ENCODE measurements around the gene GMDS.

GMDS gene

DNA sequence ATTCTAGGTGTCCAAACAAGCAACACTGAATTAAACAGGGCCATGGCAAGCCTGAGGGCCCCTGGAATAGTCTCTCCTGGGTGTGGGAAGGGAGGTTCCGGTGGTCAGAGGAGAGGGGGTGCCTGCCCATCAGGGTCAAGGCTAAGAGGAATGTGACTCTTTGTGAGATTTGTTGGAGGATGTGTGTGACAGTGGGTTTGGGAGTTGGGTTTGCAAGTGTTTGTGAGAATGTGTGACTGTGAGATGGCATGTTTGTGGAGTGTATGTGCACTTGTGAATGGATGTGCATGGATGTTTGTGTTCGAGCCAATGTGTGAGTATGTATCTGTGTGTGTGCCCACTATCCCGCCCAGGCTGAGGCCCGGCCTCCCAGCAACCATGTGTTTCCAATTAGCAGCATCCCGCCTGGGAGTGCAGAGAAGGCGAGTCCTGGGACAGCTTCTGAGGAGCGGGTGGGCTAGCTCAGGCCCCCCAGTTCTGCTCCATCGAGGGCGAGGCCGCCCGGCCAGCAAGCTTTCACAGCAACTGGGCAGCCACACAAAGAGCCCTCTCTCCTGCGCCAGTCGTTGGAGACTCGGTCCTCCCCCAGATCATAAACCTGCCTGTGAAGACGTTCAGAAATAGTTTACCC, 623.1 kb downstream of the GMDS start:
- in situ Hi-C loops (cut with MboI; ENCODE audit: low sequenced_read_pairs), result no loop called here

DNA sequence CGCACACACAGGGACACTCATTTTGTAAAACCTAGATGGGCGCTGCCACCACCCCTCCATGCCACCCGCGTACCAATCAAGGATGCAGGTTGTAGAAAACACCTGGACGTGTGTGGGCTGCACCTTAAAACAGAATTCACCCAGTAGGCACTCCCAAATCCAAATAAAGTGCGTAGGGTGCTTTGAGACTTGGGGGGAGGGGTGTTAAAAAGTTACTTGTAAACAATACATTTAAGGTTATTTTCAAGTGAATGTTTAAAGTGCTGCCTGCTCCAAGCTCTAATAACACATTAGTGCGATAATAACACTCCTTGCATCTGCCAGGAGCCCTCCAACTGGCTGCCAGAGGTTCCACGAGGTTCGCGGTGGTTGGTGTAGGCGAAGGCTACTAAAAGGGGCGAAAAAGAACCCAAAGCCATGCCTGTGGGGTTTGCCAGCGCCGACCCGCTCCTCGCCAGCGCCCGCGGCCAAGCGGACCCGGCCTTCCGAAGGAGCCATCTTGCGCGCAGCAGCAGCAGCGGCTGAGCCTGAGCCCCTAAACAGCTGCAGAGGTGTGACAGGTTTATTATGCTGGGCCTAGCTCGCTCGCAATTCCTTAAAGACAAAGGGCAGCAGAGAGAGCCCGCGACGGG, 624.2 kb downstream of the GMDS start:
- in situ Hi-C loops (cut with MboI; ENCODE audit: low sequenced_read_pairs), result no loop called here

DNA sequence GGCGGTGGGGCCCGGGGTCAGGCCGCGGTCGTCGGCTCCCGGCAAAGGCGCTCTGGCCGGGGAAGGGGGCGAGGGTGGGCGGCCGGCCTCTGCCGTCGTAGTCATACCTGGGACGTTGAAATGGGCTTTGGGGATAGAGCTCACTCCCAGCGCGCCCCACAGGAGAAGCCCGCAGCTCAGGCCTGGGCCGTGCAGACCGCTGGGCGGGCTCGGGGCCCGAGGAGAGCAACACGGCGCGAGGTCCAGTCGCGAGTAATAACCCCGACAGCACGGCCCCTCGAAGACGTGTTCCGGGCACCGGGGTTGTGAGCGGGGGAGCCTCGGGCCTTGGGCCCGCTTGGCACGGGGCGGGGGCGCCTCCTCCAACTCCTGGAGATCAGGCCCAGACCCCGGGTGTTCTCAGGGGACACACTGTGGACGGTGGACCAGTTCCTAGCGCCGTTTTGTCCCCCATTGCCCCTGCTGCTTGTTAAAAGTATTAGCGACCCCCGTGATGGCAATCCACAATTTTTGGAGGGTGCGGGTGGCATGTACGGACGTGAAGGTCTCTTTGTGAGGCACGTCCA, 624.8 kb downstream of the GMDS start:
- in situ Hi-C loops (cut with MboI; ENCODE audit: low sequenced_read_pairs), result no loop called here

DNA sequence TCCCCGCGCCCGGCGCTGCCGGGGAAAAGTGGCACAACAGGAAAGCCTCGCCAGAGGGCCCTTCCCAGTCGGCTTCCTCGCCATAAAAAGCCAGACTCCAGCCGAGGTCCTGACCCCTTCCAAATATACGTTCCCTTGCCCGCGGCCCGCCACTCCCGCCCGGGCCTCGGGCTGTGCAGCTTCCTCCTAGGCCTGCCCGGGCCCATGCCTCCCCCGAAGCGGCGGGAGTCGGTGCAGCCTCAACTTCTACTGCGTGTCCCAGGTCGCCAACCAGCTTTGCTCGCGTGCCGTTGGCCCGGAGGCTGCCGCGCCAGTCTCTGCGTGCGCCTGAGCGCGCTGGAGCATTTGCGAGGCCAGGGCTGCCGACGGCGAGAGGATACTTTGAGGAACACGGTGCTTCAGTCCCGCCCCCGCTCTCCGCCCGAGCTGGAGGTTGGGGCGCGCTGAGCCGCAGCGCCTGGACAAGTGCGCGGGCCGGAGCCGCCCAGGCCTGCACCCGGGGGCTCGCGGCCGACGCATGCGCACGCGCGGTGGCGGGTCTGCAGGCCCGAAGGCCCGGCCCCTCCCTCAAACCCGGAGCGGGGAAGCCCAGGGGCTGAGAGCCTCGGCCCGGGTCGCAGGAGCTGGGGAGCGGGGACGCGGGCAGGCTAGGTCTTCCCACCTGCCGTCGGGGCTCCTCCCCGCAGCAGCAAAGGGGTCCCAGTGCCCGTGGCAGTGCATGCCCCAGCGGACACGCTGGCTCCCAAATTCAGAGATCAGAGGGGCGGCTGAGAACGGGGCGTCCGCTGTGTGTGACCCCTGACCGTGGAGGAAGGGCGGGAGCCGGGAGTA, 625.5 kb downstream of the GMDS start:
- in situ Hi-C loops (cut with MboI; ENCODE audit: low sequenced_read_pairs), result no loop called here

GRCh38 chr6:1619098-1619672, 626.2 kb downstream of the GMDS start:
- in situ Hi-C loops (cut with MboI; ENCODE audit: low sequenced_read_pairs), result no loop called here

DNA sequence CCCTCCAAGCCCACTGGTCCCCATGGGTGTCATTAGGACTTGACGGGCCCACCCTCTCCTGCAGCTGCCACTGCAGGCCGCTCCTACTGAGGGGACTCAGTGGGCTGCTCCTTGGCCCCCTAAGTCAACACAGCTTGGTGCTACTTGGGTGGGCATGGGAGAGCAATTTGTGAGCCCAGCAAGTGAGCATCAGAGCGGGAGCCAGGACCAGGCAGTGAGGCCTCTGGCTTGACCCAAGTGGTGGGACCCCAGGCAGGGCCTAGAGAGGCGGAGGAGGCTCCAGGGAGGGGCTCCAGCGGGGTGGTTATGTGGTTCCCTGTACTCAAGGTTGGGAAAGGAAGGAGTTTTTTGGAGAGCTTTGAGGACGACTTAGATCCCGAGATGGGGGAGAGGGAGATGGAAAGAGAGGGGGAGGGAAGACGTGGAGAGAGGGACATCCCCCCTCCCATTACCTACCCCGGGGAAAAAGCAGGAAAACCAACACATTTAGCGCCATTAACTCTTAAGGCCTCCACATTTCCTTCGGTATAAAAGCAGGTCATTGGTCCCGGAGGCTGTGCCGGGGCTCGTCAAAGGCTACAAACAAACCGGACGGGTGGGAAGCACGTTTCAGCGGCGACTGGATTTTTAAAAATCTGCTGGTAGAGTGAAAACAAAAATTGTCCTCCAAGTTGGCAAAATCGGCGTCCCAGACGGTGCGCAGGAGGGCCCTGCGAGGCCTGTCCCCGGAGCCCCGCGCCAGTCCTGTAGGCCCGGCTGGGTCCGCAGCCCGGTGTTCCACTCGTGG, 626.9 kb downstream of the GMDS start:
- in situ Hi-C loops (cut with MboI; ENCODE audit: low sequenced_read_pairs), result no loop called here

GRCh38 chr6:1617466-1618310, 627.7 kb downstream of the GMDS start:
- in situ Hi-C loops (cut with MboI; ENCODE audit: low sequenced_read_pairs), result no loop called here

GRCh38 chr6:1616701-1617463, 628.5 kb downstream of the GMDS start:
- in situ Hi-C loops (cut with MboI; ENCODE audit: low sequenced_read_pairs), result no loop called here

GRCh38 chr6:1615853-1616420, 629.5 kb downstream of the GMDS start:
- in situ Hi-C loops (cut with MboI; ENCODE audit: low sequenced_read_pairs), result no loop called here

- in situ Hi-C loops (cut with MboI; ENCODE audit: low sequenced_read_pairs), result no loop called here
Measured at GRCh38 chr6:1615151-1615852, 630.1 kb downstream of the GMDS start.

- in situ Hi-C loops (cut with MboI; ENCODE audit: low sequenced_read_pairs), result no loop called here
Measured at GRCh38 chr6:1614448-1615150, 630.8 kb downstream of the GMDS start.

GRCh38 chr6:1613688-1614447, 631.5 kb downstream of the GMDS start:
- in situ Hi-C loops (cut with MboI; ENCODE audit: low sequenced_read_pairs), result no loop called here

- in situ Hi-C loops (cut with MboI; ENCODE audit: low sequenced_read_pairs), result no loop called here
Measured at GRCh38 chr6:1613346-1613687, 632.1 kb downstream of the GMDS start.

DNA sequence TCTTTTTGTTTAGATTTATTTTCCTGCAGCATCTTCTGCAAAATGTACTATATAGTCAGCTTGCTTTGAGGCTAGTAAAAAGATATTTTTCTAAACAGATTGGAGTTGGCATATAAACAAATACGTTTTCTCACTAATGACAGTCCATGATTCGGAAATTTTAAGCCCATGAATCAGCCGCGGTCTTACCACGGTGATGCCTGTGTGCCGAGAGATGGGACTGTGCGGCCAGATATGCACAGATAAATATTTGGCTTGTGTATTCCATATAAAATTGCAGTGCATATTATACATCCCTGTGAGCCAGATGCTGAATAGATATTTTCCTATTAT, 632.5 kb downstream of the GMDS start:
- in situ Hi-C loops (cut with MboI; ENCODE audit: low sequenced_read_pairs), result no loop called here

- in situ Hi-C loops (cut with MboI; ENCODE audit: low sequenced_read_pairs), result no loop called here
Measured at GRCh38 chr6:1612299-1612973, 633.0 kb downstream of the GMDS start.

GRCh38 chr6:1611572-1612298, 633.7 kb downstream of the GMDS start:
- in situ Hi-C loops (cut with MboI; ENCODE audit: low sequenced_read_pairs), result no loop called here
